Measurements from ENCODE around the gene ZNF684. TPM values are rescaled to one million over a fixed set of nuclear protein-coding genes. Genes with fewer than 3 reads are reported as not detected.

Gene ZNF684
- total and polyA plus RNA-seq, 2 of the 8 experiments (the other 6 are each of a cell fraction or from before 2014, with no cell fraction given): 2.4 to 9.3 TPM

GRCh38 chr1:40564913-40565312 lies 33.5 kb downstream of the ZNF684 start:
- FAIRE-seq: no peak
- H3K9ac ChIP-seq (replicated peaks in 1 of 4; ENCODE audit: extremely low read depth in 1 of 4, low read depth in 3 of 4, low read length in 3 of 4): no peak overlapping the region
- no peak overlapping the region for H2BK15ac ChIP-seq (ENCODE audit: low read length)
- TF ChIP-seq NRF1 (IDR thresholded peaks at IDR 0.05; ENCODE audit: low read depth, low read length): no peak
- no peak for TF ChIP-seq ATF2 (IDR thresholded peaks at IDR 0.05; ENCODE audit: low read length)
- no peak for TF ChIP-seq POLR2A (IDR thresholded peaks at IDR 0.05; ENCODE audit: control extremely low read depth in 1 of 2, low read depth in 2 of 2, low read length in 2 of 2)
- no peak for TF ChIP-seq BCL11A (IDR thresholded peaks at IDR 0.05; ENCODE audit: low read depth in 2 of 2, low read length in 2 of 2)
- no peak for TF ChIP-seq ZNF274 (IDR thresholded peaks at IDR 0.05; ENCODE audit: borderline replicate concordance, extremely low read depth, low read length)
- no peak for TF ChIP-seq BACH1 (IDR thresholded peaks at IDR 0.05; ENCODE audit: low read length)
- no peak for TF ChIP-seq TBP (IDR thresholded peaks at IDR 0.05; ENCODE audit: low read depth, low read length)
- TF ChIP-seq MAX (IDR thresholded peaks at IDR 0.05): no peak
- TF ChIP-seq HDAC2 (IDR thresholded peaks at IDR 0.05; ENCODE audit: borderline replicate concordance in 1 of 2, low read depth in 2 of 2, low read length in 2 of 2): no peak
- no peak for TF ChIP-seq CHD1 (IDR thresholded peaks at IDR 0.05; ENCODE audit: low read depth, low read length)
- no peak for TF ChIP-seq SUZ12 (IDR thresholded peaks at IDR 0.05; ENCODE audit: low read length)
- no peak for TF ChIP-seq SP4 (IDR thresholded peaks at IDR 0.05; ENCODE audit: low read length)
- TF ChIP-seq FOSL1 (IDR thresholded peaks at IDR 0.05; ENCODE audit: insufficient read depth, low read depth, low read length): no peak
- no peak for TF ChIP-seq ASH2L (IDR thresholded peaks at IDR 0.05; ENCODE audit: low read length)

More at GRCh38 chr1:40564913-40565312, 33.5 kb downstream of the ZNF684 start:
- WGBS, 2 experiments (ENCODE audit: extremely low coverage in 1 of 2, insufficient coverage in 1 of 2, insufficient read length in 1 of 2, insufficient replicate concordance in 2 of 2, low coverage in 1 of 2, low lambda C conversion rate in 2 of 2, missing lambda C conversion rate in 1 of 2): 88% methylated on average over 3 of the region's 3 CpGs; no CpG with 5 or more reads in 1 of the 2 experiments
- Histone ChIP-seq H3K56ac (replicated peaks; ENCODE audit: insufficient read length, low read depth, low read length) (no peak overlapping the region), H4K5ac (ENCODE audit: insufficient read length, low read depth, low read length) (no peak overlapping the region), H3K4ac (replicated peaks; ENCODE audit: insufficient read length, low read depth, low read length) (no peak overlapping the region), H3K27me3 (replicated peaks in 1 of 4; ENCODE audit: control insufficient read depth in 3 of 4, extremely low read depth in 1 of 4, insufficient read depth in 3 of 4, low read length in 3 of 4) (no peaks in the 10 kb centered on the region), H3K79me2 (ENCODE audit: control insufficient read depth in 1 of 2, insufficient read depth in 2 of 2, low read length in 2 of 2) (no peaks in the 10 kb centered on the region), H3K18ac (ENCODE audit: extremely low read depth, low read length) (no peak overlapping the region), H2AK5ac (ENCODE audit: low read depth, low read length) (no peak overlapping the region), H2BK5ac (ENCODE audit: low read depth, low read length) (no peak overlapping the region), H2BK20ac (ENCODE audit: low read length) (no peak overlapping the region), H3K14ac (ENCODE audit: insufficient read length) (no peak overlapping the region), H3K36me3 (ENCODE audit: control insufficient read depth in 2 of 4, insufficient read depth in 4 of 4, low read length in 3 of 4) (no peaks in the 10 kb centered on the region), H3K23ac (ENCODE audit: insufficient read length) (no peak overlapping the region), H4K91ac (replicated peaks; ENCODE audit: insufficient read length, low read length) (no peak overlapping the region), H4K8ac (ENCODE audit: extremely low read depth, insufficient read depth, low read length) (no peak overlapping the region), H3K4me1 (replicated peaks in 1 of 4; ENCODE audit: control insufficient read depth in 3 of 4, insufficient read depth in 4 of 4, low read length in 3 of 4) (no peaks in the 10 kb centered on the region), H4K20me1 (replicated peaks in 1 of 2; ENCODE audit: control insufficient read depth in 1 of 2, insufficient read depth in 2 of 2, low read length in 2 of 2) (no peaks in the 10 kb centered on the region), H3K4me2 (ENCODE audit: insufficient read depth in 1 of 2, low read depth in 2 of 2, low read length in 2 of 2) (no peak overlapping the region), H2BK12ac (ENCODE audit: low read depth, low read length) (no peak overlapping the region), H2BK120ac (replicated peaks; ENCODE audit: low read depth, low read length) (no peak overlapping the region), H3K27ac (ENCODE audit: low read depth, low read length) (no peak overlapping the region), H3K4me3 (ENCODE audit: extremely low read depth in 1 of 4, insufficient read depth in 2 of 4, low read depth in 3 of 4, low read length in 4 of 4) (no peak overlapping the region), H2AFZ (ENCODE audit: low read length) (no peak overlapping the region; the same call in 1 of the 2 replicates), H3K23me2 (ENCODE audit: low read depth, low read length) (no peaks in the 10 kb centered on the region), H3K9me3 (ENCODE audit: insufficient read depth in 2 of 2, low read depth in 1 of 2, low read length in 1 of 2) (no peaks in the 10 kb centered on the region), H3K79me1 (ENCODE audit: low read depth, low read length) (no peaks in the 10 kb centered on the region)
- no peak for DNase-seq (ENCODE audit: low read depth in 1 of 2, low spot score in 2 of 2)
- POLR2A ChIA-PET (ENCODE audit: partially characterized antibody): no interaction called here
- CTCF ChIA-PET (ENCODE audit: partially characterized antibody): no interaction called here

All from H1 (cell line).